ENCODE results near the gene AJM1. TPM values are rescaled to one million over a fixed set of nuclear protein-coding genes. Genes with fewer than 3 reads are reported as not detected.

AJM1 gene
- total RNA-seq, 1 experiment from 2014 or later, result 7.2 TPM

GRCh38 chr9:136799079-136799853 is 43.0 kb upstream of the AJM1 start:
- POLR2A ChIA-PET, result interaction anchor here (0.7 to 1.0 kb wide), 2 partner anchors 9 to 36 kb away, joined by 3 to 13 read pairs; no protein-coding TSS in a partner anchor
- peak; percentile 11 for ATAC-seq
- intact Hi-C loops (cut with micrococcal nuclease; ENCODE audit: unreplicated experiment), result no loop called here

More at GRCh38 chr9:136799079-136799853, 43.0 kb upstream of the AJM1 start:
- H3K9me3 ChIP-seq (ENCODE audit: control insufficient read depth, insufficient read depth, low read depth, low read length), result no peaks in the 10 kb centered on the region
- no peak for DNase-seq (ENCODE audit: low read depth, low spot score)
- H3K27me3 ChIP-seq (ENCODE audit: control insufficient read depth, insufficient read depth, low read length), result no peaks in the 10 kb centered on the region
- TF ChIP-seq REST (IDR thresholded peaks at IDR 0.05; ENCODE audit: insufficient read depth in 1 of 2, low read depth in 2 of 2, low read length in 1 of 2), result no peak
- TF ChIP-seq SIN3A (IDR thresholded peaks at IDR 0.05; ENCODE audit: borderline replicate concordance, insufficient read depth, low read depth, low read length), result no peak
- no peak for TF ChIP-seq POLR2AphosphoS5 (IDR thresholded peaks at IDR 0.05; ENCODE audit: low read depth, low read length)
- TF ChIP-seq CTCF (IDR thresholded peaks at IDR 0.05), result no peak
- TF ChIP-seq TCF7L2 (IDR thresholded peaks at IDR 0.05; ENCODE audit: low read depth, low read length), result no peak
- CTCF ChIA-PET, result interaction anchor here (0.7 kb wide), 1 partner anchor 256 kb away, joined by 4 read pairs; no protein-coding TSS in a partner anchor
- H3K27ac ChIP-seq (ENCODE audit: low read length), result no peak overlapping the region
- BruUV-seq (replicated peaks), result no TSS peak
- in situ Hi-C loops (cut with HindIII; ENCODE audit: low pct_unique_long_range_greater_than_20kb, low sequenced_read_pairs), result no loop called here
- H3K4me1 ChIP-seq (ENCODE audit: control insufficient read depth, insufficient read depth, low read length), result peaks cover 4% of the 10 kb centered on the region
- peak overlapping the region; percentile 37 to 50 for H3K4me3 ChIP-seq (ENCODE audit: low read depth in 2 of 2, low read length in 2 of 2)
- H3K36me3 ChIP-seq (ENCODE audit: control insufficient read depth, insufficient read depth, low read length), result no peaks in the 10 kb centered on the region

Measured in Panc1 (cell line).